MM.1S (cell line): ENCODE data around the gene LILRB5.

Source experiments
- DNase-seq: peaks from one replicate; pipeline ENCODE4 v3.0.0-alpha.2; 2015
- H2AFZ ChIP-seq: fragments of 300-600 bp; sonication (generic); 2 replicates; pipeline ENCODE4 v1.6.0; 2016; ENCODE audit warnings: antibody characterized with exemption, low read length
- H3F3A ChIP-seq: fragments of 300-600 bp; sonication (generic); 2 replicates; pipeline ENCODE4 v1.6.1; 2016; ENCODE audit warnings: mild to moderate bottlenecking, antibody characterized with exemption, low read length, moderate library complexity, mixed read lengths; ENCODE audit not compliant: insufficient read depth
- H3K27ac ChIP-seq: fragments of 300-600 bp; sonication (generic); 2 replicates; pipeline ENCODE4 v1.5.1; 2016; ENCODE audit warnings: mild to moderate bottlenecking, low read length
- H3K27me3 ChIP-seq: fragments of 300-600 bp; sonication (generic); replicated peaks from 2 replicates; pipeline ENCODE4 v1.6.0; 2016; ENCODE audit warnings: low read length; ENCODE audit not compliant: insufficient read depth
- H3K36me3 ChIP-seq: fragments of 300-600 bp; sonication (generic); replicated peaks from 2 replicates; pipeline ENCODE4 v1.6.1; 2016; ENCODE audit warnings: mild to moderate bottlenecking, low read length, mixed read lengths; ENCODE audit not compliant: insufficient read depth
- H3K4me1 ChIP-seq: fragments of 300-600 bp; sonication (generic); 2 replicates; pipeline ENCODE4 v1.6.1; 2016; ENCODE audit warnings: low read length, mixed read lengths
- H3K4me2 ChIP-seq: fragments of 300-600 bp; sonication (generic); 2 replicates; pipeline ENCODE4 v1.6.0; 2016; ENCODE audit warnings: low read depth, low read length
- H3K4me3 ChIP-seq: fragments of 300-600 bp; sonication (generic); 2 replicates; pipeline ENCODE4 v1.5.1; 2016; ENCODE audit warnings: low read length, mixed read lengths
- H3K79me2 ChIP-seq: fragments of 300-600 bp; sonication (generic); 2 replicates; pipeline ENCODE4 v1.6.1; 2016; ENCODE audit warnings: mixed run types, low read length, mixed read lengths
- H3K9ac ChIP-seq: fragments of 300-600 bp; sonication (generic); 2 replicates; pipeline ENCODE4 v1.6.1; 2016; ENCODE audit warnings: low read length, mixed read lengths
- H3K9me2 ChIP-seq: fragments of 300-600 bp; sonication (generic); replicated peaks from 2 replicates; pipeline ENCODE4 v1.6.1; 2016; ENCODE audit warnings: mild to moderate bottlenecking, low read length, mixed read lengths; ENCODE audit not compliant: insufficient read depth
- H3K9me3 ChIP-seq: fragments of 300-600 bp; sonication (generic); replicated peaks from 2 replicates; pipeline ENCODE4 v1.6.1; 2016; ENCODE audit warnings: mild to moderate bottlenecking, low read length, mixed read lengths; ENCODE audit not compliant: insufficient read depth
- H4K20me1 ChIP-seq: fragments of 300-600 bp; sonication (generic); 2 replicates; pipeline ENCODE4 v1.6.1; 2016; ENCODE audit warnings: mild to moderate bottlenecking, low read length, moderate library complexity, mixed read lengths; ENCODE audit not compliant: insufficient read depth
- CTCF ChIP-seq: fragments of 300-600 bp; sonication (generic); IDR thresholded peaks from 2 replicates; pipeline ENCODE4 v1.5.1; 2016; ENCODE audit warnings: antibody characterized with exemption, low read length, mixed read lengths
- EZH2 ChIP-seq: fragments of 300-600 bp; sonication (generic); optimal IDR thresholded peaks from 2 replicates; pipeline ENCODE3; 2017; ENCODE audit warnings: low read depth, mild to moderate bottlenecking, antibody characterized with exemption, low read length, mixed read lengths
- EZH2phosphoT487 ChIP-seq: fragments of 300-600 bp; sonication (generic); IDR thresholded peaks from 2 replicates; pipeline ENCODE4 v1.6.1; 2018; ENCODE audit warnings: antibody characterized with exemption, low read length

The LILRB5 gene

GRCh38 chr19:54209058-54209810 is 47.8 kb downstream of the LILRB5 start:
- H3K4me1 ChIP-seq: peaks cover 11% of the 10 kb centered on the region; the same call in 1 of the 2 replicates
- no peaks in the 10 kb centered on the region for H3K9me2 ChIP-seq
- no peak overlapping the region for H3K27ac ChIP-seq
- peaks cover 62% of the 10 kb centered on the region for H3F3A ChIP-seq
- peaks cover 57% of the 10 kb centered on the region for H4K20me1 ChIP-seq
- H3K4me2 ChIP-seq: no peak overlapping the region
- no peak for DNase-seq
- H3K27me3 ChIP-seq: no peaks in the 10 kb centered on the region
- no peak overlapping the region for H3K4me3 ChIP-seq
- H3K9ac ChIP-seq: no peak overlapping the region
- H2AFZ ChIP-seq: no peak overlapping the region
- peaks cover 30% of the 10 kb centered on the region for H3K79me2 ChIP-seq
- TF ChIP-seq EZH2phosphoT487 (no peak), EZH2 (no peak), CTCF (no peak)
- H3K36me3 ChIP-seq: peaks cover 23% of the 10 kb centered on the region
- H3K9me3 ChIP-seq: no peaks in the 10 kb centered on the region

- no peak for DNase-seq
- H3K9ac ChIP-seq: no peak overlapping the region
Observed at GRCh38 chr19:54208784-54209057, 48.4 kb downstream of the LILRB5 start.

GRCh38 chr19:54207983-54208783 is 48.9 kb downstream of the LILRB5 start:
- H3K4me3 ChIP-seq: no peak overlapping the region
- H3K79me2 ChIP-seq: peaks cover 40% of the 10 kb centered on the region
- H3K9me2 ChIP-seq: no peaks in the 10 kb centered on the region
- no peak overlapping the region for H3K27ac ChIP-seq
- TF ChIP-seq CTCF: no peak
- TF ChIP-seq EZH2phosphoT487: no peak
- no peak for TF ChIP-seq EZH2
- peaks cover 68% of the 10 kb centered on the region for H4K20me1 ChIP-seq
- no peak overlapping the region for H3K9ac ChIP-seq
- H3F3A ChIP-seq: peaks cover 71% of the 10 kb centered on the region
- no peak for DNase-seq
- no peaks in the 10 kb centered on the region for H3K27me3 ChIP-seq
- no peaks in the 10 kb centered on the region for H3K9me3 ChIP-seq
- no peak overlapping the region for H3K4me2 ChIP-seq
- no peak overlapping the region for H2AFZ ChIP-seq
- peaks cover 18% of the 10 kb centered on the region for H3K4me1 ChIP-seq
- peaks cover 32% of the 10 kb centered on the region for H3K36me3 ChIP-seq

More at GRCh38 chr19:54208784-54209057, 48.4 kb downstream of the LILRB5 start:
- Histone ChIP-seq H3K79me2 (peaks cover 35% of the 10 kb centered on the region), H3K36me3 (peaks cover 27% of the 10 kb centered on the region), H3K27ac (no peak overlapping the region), H3K4me3 (no peak overlapping the region), H3K9me2 (no peaks in the 10 kb centered on the region), H3K9me3 (no peaks in the 10 kb centered on the region), H4K20me1 (peaks cover 62% of the 10 kb centered on the region), H3F3A (peaks cover 65% of the 10 kb centered on the region), H3K27me3 (no peaks in the 10 kb centered on the region), H3K4me1 (peaks cover 13% of the 10 kb centered on the region; the same call in 1 of the 2 replicates), H2AFZ (no peak overlapping the region), H3K4me2 (no peak overlapping the region)
- no peak for TF ChIP-seq EZH2
- TF ChIP-seq EZH2phosphoT487: no peak
- no peak for TF ChIP-seq CTCF
